Amniotic stem cell (primary cell): ENCODE measurements around the gene FHDC1.
"Not testable (repeated sequence)": the region's sequence is repeated elsewhere in the genome, so short reads cannot be mapped to it uniquely, and the experiment has no call there.

ENCODE experiments used
- DNase-seq: peaks from one replicate; lab custom pipeline; 2025; lab: John Stamatoyannopoulos, UW

The FHDC1 gene, protein sequence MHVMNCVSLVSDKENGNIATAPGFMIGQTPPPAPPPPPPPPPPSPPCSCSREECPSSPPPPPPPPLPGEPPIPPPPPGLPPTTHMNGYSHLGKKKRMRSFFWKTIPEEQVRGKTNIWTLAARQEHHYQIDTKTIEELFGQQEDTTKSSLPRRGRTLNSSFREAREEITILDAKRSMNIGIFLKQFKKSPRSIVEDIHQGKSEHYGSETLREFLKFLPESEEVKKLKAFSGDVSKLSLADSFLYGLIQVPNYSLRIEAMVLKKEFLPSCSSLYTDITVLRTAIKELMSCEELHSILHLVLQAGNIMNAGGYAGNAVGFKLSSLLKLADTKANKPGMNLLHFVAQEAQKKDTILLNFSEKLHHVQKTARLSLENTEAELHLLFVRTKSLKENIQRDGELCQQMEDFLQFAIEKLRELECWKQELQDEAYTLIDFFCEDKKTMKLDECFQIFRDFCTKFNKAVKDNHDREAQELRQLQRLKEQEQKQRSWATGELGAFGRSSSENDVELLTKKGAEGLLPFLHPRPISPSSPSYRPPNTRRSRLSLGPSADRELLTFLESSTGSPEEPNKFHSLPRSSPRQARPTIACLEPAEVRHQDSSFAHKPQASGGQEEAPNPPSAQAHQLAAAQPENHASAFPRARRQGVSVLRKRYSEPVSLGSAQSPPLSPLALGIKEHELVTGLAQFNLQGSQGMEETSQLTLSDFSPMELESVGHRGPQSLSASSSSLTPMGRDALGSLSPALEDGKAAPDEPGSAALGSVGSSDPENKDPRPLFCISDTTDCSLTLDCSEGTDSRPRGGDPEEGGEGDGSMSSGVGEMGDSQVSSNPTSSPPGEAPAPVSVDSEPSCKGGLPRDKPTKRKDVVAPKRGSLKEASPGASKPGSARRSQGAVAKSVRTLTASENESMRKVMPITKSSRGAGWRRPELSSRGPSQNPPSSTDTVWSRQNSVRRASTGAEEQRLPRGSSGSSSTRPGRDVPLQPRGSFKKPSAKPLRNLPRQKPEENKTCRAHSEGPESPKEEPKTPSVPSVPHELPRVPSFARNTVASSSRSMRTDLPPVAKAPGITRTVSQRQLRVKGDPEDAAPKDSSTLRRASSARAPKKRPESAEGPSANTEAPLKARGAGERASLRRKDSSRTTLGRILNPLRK

DNA sequence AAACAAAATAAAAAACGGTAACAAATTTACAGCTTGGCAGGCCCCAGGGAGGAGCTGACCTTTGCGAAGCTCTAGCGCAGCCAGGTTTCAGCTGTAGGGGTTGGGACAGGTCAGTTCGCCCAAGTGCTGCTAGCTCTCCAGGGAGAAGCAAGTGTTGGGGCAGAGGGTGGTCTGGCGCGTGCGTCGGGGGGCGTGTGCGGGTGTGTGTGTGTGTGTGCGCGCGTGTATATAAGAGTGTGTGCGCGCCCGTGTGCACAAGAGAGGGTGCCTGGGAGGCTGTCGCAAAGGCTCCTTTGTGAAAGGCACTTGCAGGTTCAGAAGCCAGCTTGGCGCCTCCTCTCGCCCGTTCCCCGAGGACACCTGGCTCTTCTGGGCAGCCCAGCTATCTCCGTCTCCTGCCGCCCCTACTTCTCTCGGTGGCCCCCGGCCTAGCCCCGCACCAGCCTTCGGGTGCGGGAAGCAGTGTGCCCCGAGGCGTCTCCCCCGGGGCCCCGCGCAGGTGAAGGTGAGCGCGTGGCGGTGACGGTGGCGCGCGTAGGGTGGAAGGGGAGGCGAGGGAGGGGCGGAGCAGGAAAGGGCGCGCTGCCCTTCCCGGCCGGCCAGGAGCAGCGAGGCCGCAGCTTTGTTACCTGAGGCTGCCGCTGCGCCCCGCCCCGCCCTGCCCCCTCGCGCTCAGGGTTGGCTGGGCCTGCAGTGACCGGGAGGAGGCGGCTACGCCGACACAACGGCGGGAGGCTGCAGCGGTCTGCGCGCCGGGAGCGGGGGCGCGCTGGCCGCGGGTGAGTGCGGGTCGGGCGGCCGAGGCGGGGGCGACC lies at the start of gene FHDC1:
TSS of gene FHDC1 (plus strand) at position 693 of the 815 bp plus-strand sequence. CDS start 6,735 bp downstream, outside the sequence.
- no peak for DNase-seq

DNA sequence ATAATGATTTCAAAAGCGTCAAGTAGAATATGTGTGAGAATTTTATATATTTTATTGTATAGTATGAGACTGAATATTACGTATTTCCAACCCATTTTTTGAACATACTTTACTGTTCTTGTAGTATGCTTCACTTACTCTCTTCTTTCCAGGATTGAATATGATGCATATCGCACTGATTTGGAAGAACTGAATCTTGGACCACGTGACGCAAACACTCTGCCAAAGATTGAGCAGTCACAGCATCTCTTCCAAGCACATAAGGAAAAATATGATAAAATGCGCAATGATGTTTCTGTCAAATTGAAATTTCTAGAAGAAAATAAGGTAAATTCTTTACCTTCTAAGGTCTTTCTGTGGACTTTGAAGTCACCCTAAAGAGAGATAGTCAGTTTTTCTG lies 48.1 kb upstream of the FHDC1 start:
- no peak for DNase-seq

DNA sequence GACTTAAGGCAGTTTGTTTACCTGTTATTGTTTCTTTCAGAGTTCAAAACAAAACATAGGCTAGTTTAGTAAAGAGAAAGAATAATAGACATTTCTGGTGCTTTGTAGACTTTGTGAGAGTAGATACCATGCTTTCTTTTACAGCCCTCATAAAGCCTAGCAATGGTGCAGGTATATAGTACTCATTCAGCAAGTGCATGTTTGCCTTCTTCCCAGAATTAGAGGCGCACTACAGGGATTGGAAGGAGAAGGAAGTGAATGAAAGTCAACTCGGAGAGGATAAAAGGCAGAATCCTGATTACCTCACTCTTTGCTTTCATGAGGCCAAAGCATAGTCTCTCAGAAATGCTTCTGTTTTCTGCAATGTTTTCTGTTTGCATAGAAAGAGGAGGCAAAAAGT lies 43.1 kb upstream of the FHDC1 start:
- DNase-seq, result no peak

DNA sequence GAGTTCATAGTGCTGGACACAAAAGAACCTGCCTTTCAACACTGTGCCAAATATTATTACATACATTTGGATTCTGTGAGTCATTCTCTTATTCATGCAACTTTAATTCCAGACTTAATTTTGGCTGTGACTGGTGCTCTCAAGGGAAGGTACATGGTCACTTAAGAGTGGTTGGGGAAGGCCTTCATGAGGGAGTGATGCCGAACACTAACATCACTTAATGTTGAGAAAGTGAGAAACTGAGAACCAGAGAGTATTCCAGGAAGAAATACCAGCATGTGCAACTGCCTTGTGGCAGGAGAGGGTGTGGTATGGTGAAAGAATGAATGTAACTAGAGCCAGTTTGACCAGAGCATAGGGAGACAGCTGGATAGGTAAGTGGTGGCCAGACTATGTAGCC lies 41.5 kb upstream of the FHDC1 start:
- no peak for DNase-seq

DNA sequence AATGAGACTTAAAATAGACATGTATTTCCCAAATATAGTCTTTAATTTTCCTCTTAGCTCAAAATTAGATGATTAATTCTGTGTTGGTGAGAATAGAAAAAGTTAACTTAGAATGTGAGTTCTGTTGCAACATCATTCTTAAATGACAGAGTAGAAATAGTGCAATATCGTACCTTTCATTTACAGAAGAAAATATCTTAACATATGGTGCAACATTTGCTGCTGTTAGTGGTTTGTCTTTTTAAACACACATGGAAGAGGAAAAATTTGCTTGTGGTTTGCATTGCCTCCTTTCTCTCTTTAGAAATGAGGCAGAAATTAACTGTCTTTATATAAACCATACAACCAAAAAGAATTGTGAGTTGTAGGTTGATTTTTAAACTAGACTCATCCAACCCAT lies 39.3 kb upstream of the FHDC1 start:
- no peak for DNase-seq

DNA sequence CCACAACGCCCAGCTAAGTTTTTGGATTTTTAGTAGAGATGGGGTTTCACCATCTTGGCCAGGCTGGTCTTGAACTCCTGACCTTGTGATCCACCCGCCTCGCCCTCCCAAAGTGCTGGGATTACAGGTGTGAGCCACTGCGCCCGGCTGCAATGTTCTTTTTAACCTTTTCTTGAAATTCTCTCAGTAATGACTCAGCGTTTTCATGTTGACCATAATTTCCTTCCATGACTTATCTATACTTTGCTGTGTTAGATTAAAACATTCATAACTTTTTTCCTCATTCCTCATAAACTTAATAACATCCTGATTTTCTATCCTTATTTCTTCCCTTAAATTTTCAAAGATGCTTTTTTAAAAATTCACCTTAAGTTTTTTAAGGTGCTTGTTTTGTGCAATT lies 38.0 kb upstream of the FHDC1 start:
- DNase-seq, result not testable (repeated sequence)

DNA sequence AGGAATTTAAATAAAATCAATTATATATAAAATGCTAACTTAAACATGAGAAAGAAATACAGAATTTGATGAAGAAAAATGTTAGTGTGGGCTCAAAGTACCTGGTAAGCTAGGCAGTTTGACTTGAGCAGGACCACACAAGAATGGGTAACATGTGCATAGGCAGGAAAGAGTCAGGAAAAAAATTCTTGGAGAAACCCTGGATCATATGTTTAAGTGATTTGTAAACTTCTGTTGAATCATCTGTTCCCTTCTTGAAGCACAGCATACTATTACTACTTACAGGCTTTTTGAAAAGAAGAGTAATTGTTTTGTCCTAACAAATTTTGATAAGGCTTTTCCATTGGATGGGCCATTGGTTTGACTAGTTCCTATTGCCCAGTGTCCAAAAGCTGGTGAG lies 37.5 kb upstream of the FHDC1 start:
- no peak for DNase-seq

DNA sequence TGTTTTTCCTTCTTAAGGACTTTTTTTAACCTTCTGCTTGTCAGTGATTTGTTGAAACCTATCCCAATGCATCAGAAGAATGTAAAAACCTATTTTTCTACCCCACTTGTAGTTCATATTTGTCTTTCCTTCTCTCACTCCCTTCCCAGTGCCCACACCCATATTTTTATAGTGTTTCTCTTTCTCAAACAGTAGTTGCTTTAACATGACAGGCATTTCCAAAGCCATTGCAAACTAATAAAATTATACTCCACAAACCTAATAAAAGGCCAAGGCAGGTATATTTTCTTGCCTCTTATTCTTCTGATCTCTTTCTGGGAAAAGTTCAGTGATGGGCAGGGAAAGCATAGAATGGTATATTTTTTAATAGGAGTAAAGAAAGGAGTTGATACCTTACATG lies 35.7 kb upstream of the FHDC1 start:
- DNase-seq, result no peak

DNA sequence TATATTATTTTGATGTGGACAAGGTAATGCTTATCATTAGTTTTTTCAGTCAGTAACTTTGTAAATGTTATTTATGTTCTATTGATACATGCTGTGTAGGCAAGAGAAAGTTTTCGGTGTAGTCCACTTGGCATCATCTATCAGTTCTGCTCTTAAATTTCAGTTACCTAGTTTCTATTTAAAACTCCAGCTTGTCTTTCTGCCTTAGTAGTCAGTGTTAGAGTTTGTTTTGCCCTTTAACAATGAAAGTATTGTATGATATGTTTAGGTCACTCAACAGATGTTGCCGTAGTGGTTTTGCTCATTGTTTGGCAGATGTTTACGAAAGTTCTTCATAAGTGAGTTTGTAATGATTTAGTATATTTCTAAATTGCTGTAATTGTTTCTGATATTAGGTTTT lies 34.9 kb upstream of the FHDC1 start:
- DNase-seq, result no peak

DNA sequence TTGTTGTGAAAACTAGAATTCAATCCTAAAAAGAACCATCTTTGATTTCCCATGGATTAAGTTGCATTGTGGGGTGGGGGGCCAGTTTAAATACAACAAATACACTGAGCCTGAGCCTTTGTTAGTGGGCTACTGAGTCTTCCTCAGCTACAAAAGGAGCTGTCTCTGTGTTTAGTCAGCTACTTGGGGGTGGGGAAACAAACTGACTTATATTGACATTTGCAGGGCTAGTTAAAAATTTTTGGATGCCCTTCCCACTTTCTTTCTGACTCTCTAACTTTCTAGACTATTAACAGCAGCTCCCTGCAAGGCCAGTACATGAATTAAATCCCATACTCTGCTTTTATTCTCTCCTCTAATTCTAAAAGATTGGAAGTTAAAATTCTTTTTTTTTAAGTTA lies 32.5 kb upstream of the FHDC1 start:
- no peak for DNase-seq

DNA sequence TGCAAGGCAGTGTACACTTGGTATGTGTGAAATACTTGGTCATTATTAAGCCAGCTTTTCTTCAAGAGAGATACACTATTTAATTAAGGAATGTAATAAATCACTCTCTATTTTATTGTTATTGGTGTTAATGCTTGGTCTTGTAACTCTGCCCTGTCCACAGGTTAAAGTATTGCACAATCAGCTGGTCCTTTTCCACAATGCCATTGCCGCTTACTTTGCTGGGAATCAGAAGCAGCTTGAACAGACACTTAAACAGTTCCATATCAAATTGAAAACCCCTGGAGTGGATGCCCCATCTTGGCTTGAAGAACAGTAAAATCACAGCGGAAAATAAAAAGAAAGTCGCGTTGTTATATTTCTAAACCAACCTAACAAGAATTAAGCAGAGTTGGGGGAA lies 26.2 kb upstream of the FHDC1 start:
- DNase-seq, result no peak

DNA sequence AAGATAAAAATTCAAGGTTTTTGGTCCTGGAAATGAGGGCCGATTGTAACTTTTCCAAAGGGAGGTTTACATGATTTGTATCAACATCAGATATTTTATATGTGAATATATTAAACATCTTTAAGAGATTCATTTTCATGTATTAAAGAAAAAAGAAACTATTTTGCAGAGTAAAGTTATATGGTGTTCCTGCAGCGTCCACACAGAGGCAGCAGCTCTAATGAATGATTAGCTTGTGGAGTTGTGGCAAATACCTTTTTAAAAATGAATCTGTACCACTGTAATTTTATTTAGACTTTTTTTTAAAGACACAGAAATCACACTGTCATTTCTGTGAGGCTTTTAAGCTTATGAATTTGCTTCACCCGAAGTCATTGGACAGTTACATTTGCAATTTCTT lies 25.6 kb upstream of the FHDC1 start:
- DNase-seq, result no peak

DNA sequence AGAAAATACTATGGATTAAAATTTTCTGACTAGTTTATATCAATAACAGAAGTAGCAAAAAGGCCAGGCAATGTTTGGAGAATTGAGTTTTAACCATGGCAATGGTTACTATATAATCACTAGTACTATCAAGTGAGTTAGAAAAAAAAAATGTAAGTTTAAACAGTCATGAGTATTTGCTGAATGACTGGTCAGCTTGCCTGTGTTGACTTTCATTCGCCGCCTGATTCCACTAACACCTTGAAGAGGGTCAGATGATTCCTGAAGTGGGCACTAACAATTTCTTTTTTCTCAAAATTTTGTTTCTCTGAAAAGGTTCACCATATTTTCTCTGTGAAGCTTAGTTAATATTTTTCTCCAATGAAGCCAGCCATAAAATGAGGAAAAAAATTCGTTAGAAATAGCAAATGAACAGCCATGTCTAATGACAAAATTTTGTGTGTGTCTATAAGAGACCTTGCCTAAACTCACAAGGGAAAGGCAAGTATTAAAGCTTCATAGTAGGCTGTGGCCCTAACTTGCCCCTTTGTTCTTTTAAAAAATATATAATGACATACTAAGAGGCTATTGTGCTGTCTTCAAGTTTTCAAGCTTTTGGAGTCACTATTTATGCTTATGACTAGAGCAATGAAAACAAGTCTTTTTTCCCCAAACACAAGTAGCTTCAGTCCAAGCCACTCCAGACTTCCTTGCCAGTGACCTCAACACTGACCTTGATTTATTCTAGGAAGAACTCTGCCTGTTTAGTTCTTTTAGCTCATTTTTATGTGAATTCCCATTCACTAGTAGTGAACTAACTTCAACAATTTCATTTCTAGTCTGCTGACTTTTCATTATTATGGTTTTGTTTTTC lies 18.4 kb upstream of the FHDC1 start:
- no peak for DNase-seq

DNA sequence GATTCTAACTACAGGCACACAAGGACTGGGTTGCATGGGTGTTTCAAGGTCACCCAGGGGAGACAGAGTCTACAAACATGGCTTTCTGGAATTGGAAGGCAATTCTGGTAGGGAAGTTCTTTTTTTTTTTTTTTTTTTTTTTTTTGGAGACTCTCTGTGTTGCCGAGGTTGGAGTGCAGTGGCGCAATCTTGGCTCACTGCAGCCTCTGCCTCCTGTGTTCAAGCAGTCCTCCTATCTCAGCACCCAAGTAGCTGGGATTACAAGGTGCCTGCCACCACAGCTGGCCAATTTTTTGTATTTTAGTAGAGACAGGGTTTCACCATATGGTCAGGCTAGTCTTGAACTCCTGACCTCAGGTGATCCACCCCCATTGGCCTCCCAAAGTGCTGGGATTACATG lies 16.3 kb upstream of the FHDC1 start:
- DNase-seq, result no peak

DNA sequence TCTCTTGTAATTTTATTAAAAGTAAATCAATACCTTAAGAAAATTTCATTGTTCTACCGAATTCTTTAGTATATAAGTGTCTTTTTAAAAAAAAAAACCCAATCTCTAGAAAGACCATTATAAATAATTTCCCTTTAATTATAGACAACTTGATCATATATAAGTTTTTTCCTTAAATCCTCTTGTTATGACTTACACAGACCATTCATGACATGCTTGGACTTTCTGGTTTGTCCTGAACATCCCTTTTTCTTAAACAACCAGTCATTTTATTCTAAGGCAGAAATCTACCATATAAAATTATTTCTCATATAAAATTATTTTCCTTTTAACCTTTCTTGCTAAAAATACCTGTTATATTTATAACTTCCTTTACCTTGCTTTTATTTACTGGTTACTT lies 15.4 kb upstream of the FHDC1 start:
- DNase-seq, result no peak

DNA sequence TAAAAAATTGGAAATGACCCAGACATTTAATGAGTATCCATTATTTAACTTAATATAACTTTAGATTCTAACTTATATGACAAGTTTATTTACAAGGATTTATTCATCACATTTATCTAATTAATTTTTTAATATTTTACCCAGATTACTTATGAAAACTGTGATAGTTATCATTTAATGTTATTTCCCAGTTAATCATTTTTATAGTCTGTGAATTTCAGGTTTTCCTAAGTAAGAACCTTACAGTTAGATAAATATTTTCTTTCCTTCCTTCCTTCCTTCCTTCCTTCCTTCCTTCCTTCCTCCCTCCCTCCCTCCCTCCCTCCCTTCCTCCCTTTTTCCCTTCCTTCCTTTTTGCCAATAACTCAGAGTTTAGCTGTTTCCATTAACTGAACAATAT lies 14.8 kb upstream of the FHDC1 start:
- DNase-seq, result no peak

DNA sequence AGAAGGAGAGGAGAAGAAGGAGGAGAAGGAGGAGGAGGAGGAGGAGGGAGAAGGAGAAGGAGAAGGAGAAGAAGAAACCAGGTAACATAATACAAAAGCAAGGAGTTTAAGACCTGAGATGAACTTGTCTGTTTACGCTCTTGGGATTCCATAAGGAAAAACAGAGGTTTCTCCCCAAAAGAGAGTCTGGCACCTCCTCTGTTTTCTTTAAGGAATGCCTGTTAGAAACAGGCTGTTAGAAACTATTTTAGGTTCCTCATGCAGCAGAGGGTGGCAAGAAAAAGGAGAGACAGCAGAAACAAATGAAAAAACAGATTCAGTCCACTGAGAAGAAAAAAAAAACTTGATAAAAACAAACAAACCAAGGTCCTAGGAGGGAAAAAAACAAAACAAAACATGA lies 10.3 kb upstream of the FHDC1 start:
- DNase-seq, result no peak

DNA sequence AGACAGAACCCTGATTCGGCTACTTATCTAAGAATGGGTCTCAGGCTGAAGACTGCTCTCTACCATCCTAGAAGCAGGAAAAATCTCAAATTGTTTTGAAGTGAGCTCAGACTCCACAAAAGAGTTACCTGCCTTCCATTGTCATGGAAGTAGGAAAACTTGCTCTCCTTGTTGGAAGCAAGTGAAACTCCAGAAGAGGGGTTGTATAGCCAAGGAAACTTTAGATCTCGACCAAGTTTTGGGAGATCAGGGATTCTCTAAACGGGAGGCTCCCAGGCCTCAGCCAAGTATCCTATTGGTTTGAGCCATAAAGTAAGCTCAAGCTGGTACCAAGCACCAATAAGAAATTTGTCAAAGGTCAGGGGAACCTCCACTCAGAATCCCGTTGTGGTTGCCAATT lies 9.2 kb upstream of the FHDC1 start:
- no peak for DNase-seq

DNA sequence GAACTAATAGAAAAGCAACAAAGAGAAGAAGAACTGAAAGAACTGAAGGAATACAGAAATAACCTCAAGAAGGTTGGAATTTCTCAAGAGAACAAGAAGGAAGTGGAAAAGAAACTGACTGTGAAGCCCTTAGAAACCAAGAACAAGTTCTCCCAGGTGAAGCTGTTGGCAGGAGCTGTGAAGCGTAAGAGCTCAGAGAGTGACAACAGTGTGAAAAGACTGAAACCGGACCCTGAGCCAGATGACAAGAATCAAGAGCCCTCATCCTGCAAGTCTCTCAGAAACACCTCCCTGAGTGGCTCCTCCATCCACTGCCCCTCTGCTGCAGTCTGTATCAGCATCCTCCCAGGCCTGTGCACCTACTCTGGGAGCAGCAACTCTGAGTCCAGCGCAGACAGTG lies 8.4 kb upstream of the FHDC1 start:
- no peak for DNase-seq

DNA sequence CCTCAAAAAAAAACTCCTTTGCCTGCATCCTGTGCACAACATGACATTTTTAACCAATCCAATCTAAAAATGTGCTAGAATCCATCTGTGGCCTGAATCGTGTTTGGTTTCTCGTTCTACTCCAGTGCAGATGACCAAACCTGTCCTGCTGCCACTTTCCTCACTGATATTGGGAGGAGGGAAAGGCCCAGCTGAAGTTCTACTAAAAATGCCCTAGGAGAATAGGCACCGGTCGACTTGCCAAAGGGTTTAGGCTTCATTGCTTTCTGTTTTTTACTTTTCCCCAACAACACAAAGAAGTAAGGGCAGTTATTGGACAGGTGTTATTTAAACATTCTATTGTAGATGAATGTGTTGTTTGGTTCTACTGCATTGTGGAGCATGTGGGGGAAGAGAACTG lies 7.8 kb upstream of the FHDC1 start:
- no peak for DNase-seq

DNA sequence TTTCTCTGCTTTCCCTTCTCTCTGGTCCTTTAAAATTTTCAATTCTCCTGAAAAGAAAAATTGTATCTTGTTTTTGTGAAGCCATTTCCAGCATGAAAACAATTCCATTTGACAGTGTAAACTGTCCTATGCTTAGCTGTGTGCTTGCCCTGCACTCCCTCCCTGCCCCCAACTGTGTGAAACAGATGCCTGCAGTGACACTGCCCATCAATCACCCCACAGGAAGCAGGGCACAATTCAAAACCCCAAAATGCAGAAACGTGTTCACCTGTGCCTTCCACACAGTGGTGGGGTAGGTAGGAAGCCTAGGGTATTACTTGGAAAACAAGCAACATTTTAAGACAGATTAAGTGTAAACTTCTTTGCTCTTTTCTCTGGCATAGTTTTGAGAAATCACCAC lies 6.2 kb upstream of the FHDC1 start:
- no peak for DNase-seq
